ENCODE data around the gene WNT7A.

- TF ChIP-seq POLR2A (IDR thresholded peaks at IDR 0.05) = no peak
- no peak for TF ChIP-seq CTCF (IDR thresholded peaks at IDR 0.05)
Measured at GRCh38 chr3:13786811-13787210, 93.1 kb downstream of the WNT7A start.
